ENCODE results near the gene CCIN. TPM values are rescaled to one million over a fixed set of nuclear protein-coding genes. Genes with fewer than 3 reads are reported as not detected.

The CCIN gene
- total RNA-seq, 4 donors from 2014 or later, result not detected

- Histone ChIP-seq H3K27ac (peak overlapping the region in 1 of 4 donors; percentile 12), H3K4me1 (peaks cover 0 to 9% (median 0%) of the 10 kb centered on the region in 4 donors), H3K9me3 (no peaks in the 10 kb centered on the region), H3K4me3 (no peak overlapping the region), H3K36me3 (peaks cover 0 to 39% (median 12%) of the 10 kb centered on the region in 4 donors), H3K27me3 (no peaks in the 10 kb centered on the region)
- in situ Hi-C loops (cut with MboI; ENCODE audit: low pct_ligation_motif_present in 1 of 4, low pct_unique_long_range_greater_than_20kb in 1 of 4, low sequenced_read_pairs in 3 of 4) (loop anchor here in 1 of 4 donors (25.0 kb wide), 1 partner anchor 124 kb away; no protein-coding TSS in a partner anchor), intact Hi-C loops (cut with DNase I; ENCODE audit: low total_unique reads) (no loop called here)
- TF ChIP-seq POLR2A (IDR thresholded peaks at IDR 0.05) (no peak), EP300 (IDR thresholded peaks at IDR 0.05; ENCODE audit: low read depth) (no peak), POLR2AphosphoS5 (IDR thresholded peaks at IDR 0.05) (no peak), CTCF (IDR thresholded peaks at IDR 0.05) (no peak)
- no peak for DNase-seq
- WGBS, 2 donors (ENCODE audit: low coverage in 1 of 2), result 90% methylated on average over 4 of the region's 4 CpGs; no CpG with 5 or more reads in 1 of the 2 donors
Measured at GRCh38 chr9:36213387-36213786, 44.2 kb downstream of the CCIN start.

DNA sequence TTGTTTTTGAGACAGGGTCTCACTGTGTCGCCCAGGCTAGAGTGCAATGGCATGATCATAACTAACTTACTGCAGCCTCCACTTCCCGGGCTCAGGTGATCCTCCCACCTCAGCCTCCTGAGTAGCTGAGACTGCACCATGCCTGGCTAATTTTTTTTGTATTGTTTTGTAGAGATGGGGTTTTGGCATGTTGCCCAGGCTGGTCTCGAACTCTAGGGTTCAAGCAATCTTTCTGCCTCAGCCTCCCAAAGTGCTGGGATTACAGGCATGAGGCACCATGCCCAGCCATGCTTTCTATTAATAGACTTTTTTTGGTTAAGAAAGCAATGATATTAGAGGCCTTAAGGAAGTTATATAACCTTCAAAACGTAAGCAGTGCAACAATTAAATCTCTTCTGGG is 44.8 kb downstream of the CCIN start:
- H3K4me1 ChIP-seq, result peaks cover 0 to 9% (median 0%) of the 10 kb centered on the region in 4 donors
- no peaks in the 10 kb centered on the region for H3K9me3 ChIP-seq
- H3K4me3 ChIP-seq, result no peak overlapping the region
- intact Hi-C loops (cut with DNase I; ENCODE audit: low total_unique reads), result no loop called here
- TF ChIP-seq CTCF (IDR thresholded peaks at IDR 0.05), result no peak
- TF ChIP-seq POLR2A (IDR thresholded peaks at IDR 0.05), result no peak
- TF ChIP-seq EP300 (IDR thresholded peaks at IDR 0.05; ENCODE audit: low read depth), result no peak
- no peak for TF ChIP-seq POLR2AphosphoS5 (IDR thresholded peaks at IDR 0.05)
- no peaks in the 10 kb centered on the region for H3K27me3 ChIP-seq
- in situ Hi-C loops (cut with MboI; ENCODE audit: low pct_ligation_motif_present in 1 of 4, low pct_unique_long_range_greater_than_20kb in 1 of 4, low sequenced_read_pairs in 3 of 4), result loop anchor here in 1 of 4 donors (25.0 kb wide), 1 partner anchor 123 kb away; no protein-coding TSS in a partner anchor
- DNase-seq, result no peak
- H3K27ac ChIP-seq, result peak overlapping the region in 2 of 4 donors; percentile 12 to 28
- peaks cover 0 to 45% (median 12%) of the 10 kb centered on the region in 4 donors for H3K36me3 ChIP-seq
- WGBS, 2 donors (ENCODE audit: low coverage in 1 of 2), result 75 to 79% methylated on average over 3 to 4 of the region's 4 CpGs

DNA sequence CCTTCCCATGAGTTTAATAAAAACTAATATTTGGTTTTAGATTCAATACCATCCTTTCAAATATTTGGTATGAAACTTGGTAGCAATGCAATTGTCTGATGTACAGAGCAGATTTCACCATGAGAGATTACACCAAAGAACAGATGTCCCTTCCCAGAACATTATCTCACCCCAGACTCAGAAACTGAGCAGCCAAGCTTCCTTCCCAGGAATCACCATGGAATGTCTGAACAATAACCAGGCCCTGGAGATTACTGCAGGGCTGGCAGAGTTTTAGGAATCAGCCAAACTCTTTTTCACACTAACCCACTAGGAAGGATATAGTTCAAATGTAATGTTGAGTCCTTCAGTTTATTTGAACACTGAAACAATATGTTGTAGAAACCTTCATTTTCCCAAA is 45.4 kb downstream of the CCIN start:
- Histone ChIP-seq H3K9me3 (no peaks in the 10 kb centered on the region), H3K36me3 (peaks cover 0 to 51% (median 13%) of the 10 kb centered on the region in 4 donors), H3K27ac (peak overlapping the region in 3 of 4 donors; percentile 2 to 16 (median 7)), H3K4me3 (no peak overlapping the region), H3K4me1 (peaks cover 0 to 9% (median 0%) of the 10 kb centered on the region in 4 donors), H3K27me3 (no peaks in the 10 kb centered on the region)
- in situ Hi-C loops (cut with MboI; ENCODE audit: low pct_ligation_motif_present in 1 of 4, low pct_unique_long_range_greater_than_20kb in 1 of 4, low sequenced_read_pairs in 3 of 4), result loop anchor here in 1 of 4 donors (25.0 kb wide), 1 partner anchor 123 kb away; no protein-coding TSS in a partner anchor
- DNase-seq, result no peak
- intact Hi-C loops (cut with DNase I; ENCODE audit: low total_unique reads), result no loop called here
- no peak for TF ChIP-seq EP300 (IDR thresholded peaks at IDR 0.05; ENCODE audit: low read depth)
- TF ChIP-seq CTCF (IDR thresholded peaks at IDR 0.05), result no peak
- no peak for TF ChIP-seq POLR2A (IDR thresholded peaks at IDR 0.05)
- TF ChIP-seq POLR2AphosphoS5 (IDR thresholded peaks at IDR 0.05), result peak in 1 of 3 donors; percentile 11

GRCh38 chr9:36217256-36217968 is 48.2 kb downstream of the CCIN start:
- H3K9me3 ChIP-seq, result no peaks in the 10 kb centered on the region
- TF ChIP-seq CTCF (IDR thresholded peaks at IDR 0.05) (no peak), POLR2A (IDR thresholded peaks at IDR 0.05) (no peak), EP300 (IDR thresholded peaks at IDR 0.05; ENCODE audit: low read depth) (no peak), POLR2AphosphoS5 (IDR thresholded peaks at IDR 0.05) (no peak)
- peaks cover 0 to 9% (median 0%) of the 10 kb centered on the region in 4 donors for H3K4me1 ChIP-seq
- no peak overlapping the region for H3K4me3 ChIP-seq
- no peak overlapping the region for H3K27ac ChIP-seq
- intact Hi-C loops (cut with DNase I; ENCODE audit: low total_unique reads) (loop anchor here (1.0 kb wide), 1 partner anchor 18 kb away; no protein-coding TSS in a partner anchor), in situ Hi-C loops (cut with MboI; ENCODE audit: low pct_ligation_motif_present in 1 of 4, low pct_unique_long_range_greater_than_20kb in 1 of 4, low sequenced_read_pairs in 3 of 4) (loop anchor here in 1 of 4 donors (25.0 kb wide), 1 partner anchor 120 kb away; no protein-coding TSS in a partner anchor)
- DNase-seq, result no peak
- 60 to 77% methylated on average over 5 to 13 of the region's 13 CpGs for WGBS, 2 donors (ENCODE audit: low coverage in 1 of 2)
- no peaks in the 10 kb centered on the region for H3K27me3 ChIP-seq
- H3K36me3 ChIP-seq, result peaks cover 0 to 72% (median 27%) of the 10 kb centered on the region in 4 donors

Data from transverse colon (tissue), 4 donors.